Transverse colon (tissue), 4 donors: ENCODE results near the gene RPGR.

Experiments used
- EP300 ChIP-seq: sonication (generic); formaldehyde crosslinking; IDR thresholded peaks from one replicate; pipeline ENCODE4 v1.6.1; 2017; ENCODE audit warnings: antibody characterized with exemption, low read depth
- POLR2A ChIP-seq: fragments of 450-650 bp; IDR thresholded peaks from one replicate; pipeline ENCODE4 v1.6.1; 2016; ENCODE audit warnings: antibody characterized with exemption, mild to moderate bottlenecking, moderate library complexity
- POLR2AphosphoS5 ChIP-seq, 3 donors: sonication (generic); formaldehyde crosslinking; IDR thresholded peaks; one replicate each; pipeline ENCODE4 v1.6.1; 2016; ENCODE audit warnings: antibody characterized with exemption in 3 of 3
- TF ChIP-seq, protein P1 (sequence below), 5 experiments: fragments of 200-600 bp in 3 of 5; fragments of 450-650 bp in 2 of 5; sonication (generic) in 3 of 5; IDR thresholded peaks; 1 replicate in 2 of 5; 2 replicates in 3 of 5; pipeline ENCODE4 v1.5.1; 2016 to 2017; ENCODE audit warnings: antibody characterized with exemption in 5 of 5, inconsistent platforms in 3 of 5, mild to moderate bottlenecking in 2 of 5, moderate library complexity in 1 of 5

DNA sequence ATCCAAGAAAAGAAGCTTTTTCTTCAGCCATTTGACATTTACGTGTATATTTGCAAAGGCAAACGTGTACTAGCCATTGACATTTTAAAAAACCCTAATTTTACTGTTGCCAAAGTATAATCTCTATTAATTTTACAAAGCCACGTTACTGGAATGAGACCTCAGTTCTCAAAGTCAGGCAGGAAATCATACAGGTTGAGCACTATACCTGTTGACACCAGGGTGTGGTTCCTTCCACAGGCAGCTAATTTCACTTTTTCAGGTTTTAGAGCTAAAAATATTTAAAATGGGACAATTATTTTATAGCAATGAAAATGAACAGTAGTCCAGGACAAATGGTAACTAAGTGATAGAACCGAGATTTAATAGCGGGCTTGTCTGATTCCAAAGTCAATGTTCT is 6.5 kb downstream of the RPGR start:
- no peak for TF ChIP-seq POLR2A
- TF ChIP-seq, protein P1, sequence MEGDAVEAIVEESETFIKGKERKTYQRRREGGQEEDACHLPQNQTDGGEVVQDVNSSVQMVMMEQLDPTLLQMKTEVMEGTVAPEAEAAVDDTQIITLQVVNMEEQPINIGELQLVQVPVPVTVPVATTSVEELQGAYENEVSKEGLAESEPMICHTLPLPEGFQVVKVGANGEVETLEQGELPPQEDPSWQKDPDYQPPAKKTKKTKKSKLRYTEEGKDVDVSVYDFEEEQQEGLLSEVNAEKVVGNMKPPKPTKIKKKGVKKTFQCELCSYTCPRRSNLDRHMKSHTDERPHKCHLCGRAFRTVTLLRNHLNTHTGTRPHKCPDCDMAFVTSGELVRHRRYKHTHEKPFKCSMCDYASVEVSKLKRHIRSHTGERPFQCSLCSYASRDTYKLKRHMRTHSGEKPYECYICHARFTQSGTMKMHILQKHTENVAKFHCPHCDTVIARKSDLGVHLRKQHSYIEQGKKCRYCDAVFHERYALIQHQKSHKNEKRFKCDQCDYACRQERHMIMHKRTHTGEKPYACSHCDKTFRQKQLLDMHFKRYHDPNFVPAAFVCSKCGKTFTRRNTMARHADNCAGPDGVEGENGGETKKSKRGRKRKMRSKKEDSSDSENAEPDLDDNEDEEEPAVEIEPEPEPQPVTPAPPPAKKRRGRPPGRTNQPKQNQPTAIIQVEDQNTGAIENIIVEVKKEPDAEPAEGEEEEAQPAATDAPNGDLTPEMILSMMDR (IDR thresholded peaks at IDR 0.05): no peak
- TF ChIP-seq POLR2AphosphoS5 (IDR thresholded peaks at IDR 0.05): no peak
- TF ChIP-seq EP300: no peak
